Sciatic nerve (tissue), 2 donors: ENCODE measurements around the gene CSRNP2. TPM values are rescaled to one million over a fixed set of nuclear protein-coding genes. Genes with fewer than 3 reads are reported as not detected.
A peak's percentile ranks its signal among the peaks of the same experiment; 100 is the strongest.
"Not testable (repeated sequence)": the region's sequence is repeated elsewhere in the genome, so short reads cannot be mapped to it uniquely, and the experiment has no call there.

Source experiments
- ATAC-seq: fragments of 200-7000 bp; cut with Tn5 transposase; one replicate; pipeline ENCODE4 v1.9.1; 2020; ENCODE audit warnings: mild to moderate bottlenecking, moderate library complexity
- DNase-seq: peaks from one replicate; pipeline ENCODE4 v3.0.0-alpha.2; 2020; ENCODE audit warnings: low spot score
- intact Hi-C: fragments of 100-400 bp; cut with DNase I; formaldehyde crosslinking; loops from one replicate; pipeline ENCODE4 v1.14.2; 2022
- total RNA-seq: library from RNA; stranded (reverse); fragmentation: NEBNext Ultra II Directional; extraction: Animal tissue kit (Norgen Biotek cat#: 25700); gene quantifications from one replicate; pipeline ENCODE4 v1.2.1, GENCODE V29; 2021
- donor health status: DM: no; HTN: no; CAD: no.
- donor health status: DM: no; HTN: no; CAD: no.

The CSRNP2 gene
- total RNA-seq, 1 donor from 2014 or later, result 38.4 TPM

- no peak for DNase-seq
- intact Hi-C loops, result no loop called here
- no peak for ATAC-seq
Measured at GRCh38 chr12:51080136-51080535, 3.3 kb downstream of the CSRNP2 start.

GRCh38 chr12:51078866-51079265 lies 4.5 kb downstream of the CSRNP2 start:
- ATAC-seq, DNase-seq, intact Hi-C loops: not testable (repeated sequence)

- intact Hi-C loops, ATAC-seq: not testable (repeated sequence)
Measured at GRCh38 chr12:51078346-51078745, 5.0 kb downstream of the CSRNP2 start.

GRCh38 chr12:51077930-51078329 lies 5.5 kb downstream of the CSRNP2 start:
- no peak for DNase-seq
- intact Hi-C loops, result no loop called here
- ATAC-seq, result peak; percentile 22

More at GRCh38 chr12:51078346-51078745, 5.0 kb downstream of the CSRNP2 start:
- DNase-seq, result not testable (repeated sequence)

GRCh38 chr12:51076236-51076930 lies 7.0 kb downstream of the CSRNP2 start:
- intact Hi-C loops, result no loop called here
- no peak for ATAC-seq
- no peak for DNase-seq

- DNase-seq (no peak), ATAC-seq (peak; percentile 36)
- intact Hi-C loops, result no loop called here
Measured at GRCh38 chr12:51075390-51075789, 8.0 kb downstream of the CSRNP2 start.

GRCh38 chr12:51071663-51072062 lies 11.7 kb downstream of the CSRNP2 start:
- DNase-seq (no peak), ATAC-seq (no peak)
- intact Hi-C loops, result no loop called here

GRCh38 chr12:51070004-51070403 lies 13.4 kb downstream of the CSRNP2 start:
- DNase-seq, result no peak
- intact Hi-C loops, result no loop called here
- peak; percentile 95 for ATAC-seq

- ATAC-seq (no peak), DNase-seq (no peak)
- intact Hi-C loops, result no loop called here
Measured at GRCh38 chr12:51067771-51068170, 15.6 kb downstream of the CSRNP2 start.

- intact Hi-C loops, result no loop called here
- ATAC-seq, result no peak
- no peak for DNase-seq
Measured at GRCh38 chr12:51067229-51067628, 16.2 kb downstream of the CSRNP2 start.

GRCh38 chr12:51065530-51065929 lies 17.9 kb downstream of the CSRNP2 start:
- intact Hi-C loops, result no loop called here
- no peak for ATAC-seq

GRCh38 chr12:51062631-51063397 lies 20.6 kb downstream of the CSRNP2 start:
- ATAC-seq (no peak), DNase-seq (no peak)
- intact Hi-C loops, result no loop called here

More at GRCh38 chr12:51065530-51065929, 17.9 kb downstream of the CSRNP2 start:
- no peak for DNase-seq

- ATAC-seq (no peak), DNase-seq (no peak)
- intact Hi-C loops, result no loop called here
Measured at GRCh38 chr12:51059086-51059485, 24.3 kb downstream of the CSRNP2 start.

GRCh38 chr12:51056242-51056641 lies 27.2 kb downstream of the CSRNP2 start:
- DNase-seq, result no peak
- intact Hi-C loops, result no loop called here
- no peak for ATAC-seq

GRCh38 chr12:51055060-51055459 lies 28.3 kb downstream of the CSRNP2 start:
- intact Hi-C loops, result no loop called here
- DNase-seq (no peak), ATAC-seq (no peak)

GRCh38 chr12:51051787-51052186 lies 31.6 kb downstream of the CSRNP2 start:
- DNase-seq, result no peak
- intact Hi-C loops, result no loop called here
- ATAC-seq, result no peak

- intact Hi-C loops, result no loop called here
- DNase-seq (no peak), ATAC-seq (no peak)
Measured at GRCh38 chr12:51049525-51049924, 33.9 kb downstream of the CSRNP2 start.

- DNase-seq (no peak), ATAC-seq (no peak)
- intact Hi-C loops, result no loop called here
Measured at GRCh38 chr12:51048661-51049251, 34.6 kb downstream of the CSRNP2 start.

GRCh38 chr12:51047655-51048540 lies 35.5 kb downstream of the CSRNP2 start, which contains the start of gene LETMD1:
Gene LETMD1, plus strand, starts transcription at chr12:51048327. Its CDS starts 30 bp downstream, at chr12:51048357.
- intact Hi-C loops, result no loop called here
- DNase-seq (peak; percentile 93), ATAC-seq (peak; percentile 100)
